Caco-2 (cell line): ENCODE data around the gene TMED1. TPM values are rescaled to one million over a fixed set of nuclear protein-coding genes. Genes with fewer than 3 reads are reported as not detected.

Source experiments
- BruUV-seq: library from RNA; stranded (reverse); fragments of 400-500 nt; replicated peaks from 2 replicates; lab custom pipeline; 2021; lab: Mats Ljungman, UMichigan
- CTCF ChIA-PET: fragments of 300-600 bp; sonication (Branson Sonifier 250); formaldehyde crosslinking; loops from one replicate; lab custom pipeline; 2022; ENCODE audit warnings: antibody characterized with exemption; lab: Charles Lee
- POLR2A ChIA-PET: fragments of 300-600 bp; sonication (Branson Sonifier 250); formaldehyde crosslinking; loops from one replicate; lab custom pipeline; 2022; ENCODE audit warnings: antibody characterized with exemption; lab: Charles Lee
- DNase-seq, 2 experiments: peaks; one replicate each; pipeline versions ENCODE4 v3.0.0 to v3.0.0-alpha.2; 2020 to 2022
- H3K27me3 ChIP-seq: replicated peaks from 2 replicates; pipeline ENCODE4 v1.6.0; 2011; ENCODE audit warnings: low read length; ENCODE audit not compliant: control insufficient read depth, insufficient read depth
- H3K36me3 ChIP-seq: 2 replicates; pipeline ENCODE4 v1.5.1; 2011; ENCODE audit warnings: low read length; ENCODE audit not compliant: control insufficient read depth, insufficient read depth
- H3K4me1 ChIP-seq: fragments of 250-450 bp; sonication (Bioruptor Pico); 2 replicates; pipeline ENCODE4 v1.5.1; 2020; ENCODE audit warnings: mild to moderate bottlenecking
- H3K4me3 ChIP-seq: 2 replicates; pipeline ENCODE4 v1.5.1; 2011; ENCODE audit warnings: low read depth, mild to moderate bottlenecking, control low read depth, low read length
- H3K9me3 ChIP-seq: fragments of 250-450 bp; sonication (Bioruptor Pico); 2 replicates; pipeline ENCODE4 v1.5.1; 2020; ENCODE audit warnings: mild to moderate bottlenecking, moderate library complexity
- H3K27ac Mint-ChIP-seq: one replicate; pipeline ENCODE4 v1.8.0; 2022; ENCODE audit warnings: mixed read lengths; ENCODE audit not compliant: unreplicated experiment
- H3K27me3 Mint-ChIP-seq: one replicate; pipeline ENCODE4 v1.8.0; 2022; ENCODE audit warnings: mixed read lengths; ENCODE audit not compliant: insufficient read depth, unreplicated experiment
- H3K36me3 Mint-ChIP-seq: one replicate; pipeline ENCODE4 v1.8.0; 2022; ENCODE audit warnings: mild to moderate bottlenecking, mixed read lengths; ENCODE audit not compliant: insufficient read depth, unreplicated experiment
- H3K4me1 Mint-ChIP-seq: one replicate; pipeline ENCODE4 v1.8.0; 2022; ENCODE audit warnings: low read depth, mixed read lengths; ENCODE audit not compliant: unreplicated experiment
- H3K4me3 Mint-ChIP-seq: one replicate; pipeline ENCODE4 v1.8.0; 2022; ENCODE audit warnings: mild to moderate bottlenecking, moderate library complexity, mixed read lengths; ENCODE audit not compliant: unreplicated experiment
- H3K9me3 Mint-ChIP-seq: one replicate; pipeline ENCODE4 v1.8.0; 2022; ENCODE audit warnings: mixed read lengths; ENCODE audit not compliant: unreplicated experiment
- CTCF ChIP-seq, 2 experiments: fragments of 200-600 bp in 1 of 2; IDR thresholded peaks; 1 replicate in 1 of 2; 2 replicates in 1 of 2; pipeline versions ENCODE4 v1.5.1 to v1.8.0; 2011 to 2022; ENCODE audit warnings: antibody characterized with exemption in 1 of 2, control low read depth in 1 of 2, inconsistent platforms in 1 of 2, low read depth in 1 of 2, low read length in 1 of 2, mild to moderate bottlenecking in 1 of 2, moderate library complexity in 1 of 2; ENCODE audit not compliant: insufficient read depth in 1 of 2, severe bottlenecking in 1 of 2, unreplicated experiment in 1 of 2
- intact Hi-C: fragments of 100-400 bp; cut with micrococcal nuclease; formaldehyde crosslinking; loops from one replicate; pipeline ENCODE4 v1.10.0; 2022; ENCODE audit not compliant: unreplicated experiment
- total RNA-seq: library from RNA; stranded (reverse); gene quantifications from 2 replicates; pipeline ENCODE4 v1.2.3, GENCODE V29; 2022

Gene TMED1
- total RNA-seq, 1 experiment from 2014 or later = 41.4 TPM

- Mint-ChIP-seq H3K27me3 (no peaks in the 10 kb centered on the region), H3K27ac (peak overlapping the region; percentile 45), H3K36me3 (peaks cover 74% of the 10 kb centered on the region), H3K4me3 (no peak overlapping the region), H3K4me1 (no peaks in the 10 kb centered on the region), H3K9me3 (no peaks in the 10 kb centered on the region)
- BruUV-seq = no TSS peak
- H3K4me1 ChIP-seq = 0 out of 2 replicates have a peak, but pooled peaks cover 4% of the 10 kb centered on the region
- no peak overlapping the region for H3K4me3 ChIP-seq
- CTCF ChIA-PET = no interaction called here
- no peak for DNase-seq
- TF ChIP-seq CTCF (IDR thresholded peaks at IDR 0.05; ENCODE audit: insufficient read depth in 1 of 2, low read depth in 1 of 2, low read length in 1 of 2, severe bottlenecking in 1 of 2, unreplicated experiment in 1 of 2) = no peak
- POLR2A ChIA-PET = no interaction called here
- no peaks in the 10 kb centered on the region for H3K9me3 ChIP-seq
- no peaks in the 10 kb centered on the region; the same call in 1 of the 2 replicates for H3K36me3 ChIP-seq
- no peaks in the 10 kb centered on the region for H3K27me3 ChIP-seq
- intact Hi-C loops = no loop called here
These were observed 5.6 kb downstream of the TMED1 start for GRCh38 chr19:10830370-10830769.

- ChIA-PET POLR2A (no interaction called here), CTCF (no interaction called here)
- no peak overlapping the region for H3K4me3 Mint-ChIP-seq
- peaks cover 74% of the 10 kb centered on the region for H3K36me3 Mint-ChIP-seq
- no peaks in the 10 kb centered on the region for H3K9me3 Mint-ChIP-seq
- intact Hi-C loops = no loop called here
- Histone ChIP-seq H3K4me1 (no peaks in the 10 kb centered on the region), H3K4me3 (no peak overlapping the region), H3K36me3 (no peaks in the 10 kb centered on the region; the same call in 1 of the 2 replicates), H3K9me3 (no peaks in the 10 kb centered on the region), H3K27me3 (no peaks in the 10 kb centered on the region)
- H3K4me1 Mint-ChIP-seq = no peaks in the 10 kb centered on the region
- no peak for TF ChIP-seq CTCF (IDR thresholded peaks at IDR 0.05; ENCODE audit: insufficient read depth in 1 of 2, low read depth in 1 of 2, low read length in 1 of 2, severe bottlenecking in 1 of 2, unreplicated experiment in 1 of 2)
- BruUV-seq = no TSS peak
- peak overlapping the region; percentile 45 for H3K27ac Mint-ChIP-seq
- DNase-seq = no peak
- no peaks in the 10 kb centered on the region for H3K27me3 Mint-ChIP-seq
These were observed 6.0 kb downstream of the TMED1 start for GRCh38 chr19:10829967-10830366.

GRCh38 chr19:10828981-10829821 lies 6.8 kb downstream of the TMED1 start:
- no peaks in the 10 kb centered on the region for H3K4me1 Mint-ChIP-seq
- no peaks in the 10 kb centered on the region for H3K4me1 ChIP-seq
- H3K9me3 ChIP-seq = no peaks in the 10 kb centered on the region
- DNase-seq = peak in 1 of 2 experiments; percentile 27
- CTCF ChIA-PET = interaction anchor here (0.6 to 1.0 kb wide), 2 partner anchors 35 to 209 kb away, joined by 3 read pairs; no protein-coding TSS in a partner anchor
- H3K27me3 ChIP-seq = no peaks in the 10 kb centered on the region
- H3K4me3 Mint-ChIP-seq = no peak overlapping the region
- H3K27me3 Mint-ChIP-seq = no peaks in the 10 kb centered on the region
- intact Hi-C loops = no loop called here
- peak overlapping the region; percentile 45 for H3K27ac Mint-ChIP-seq
- peaks cover 73% of the 10 kb centered on the region for H3K36me3 Mint-ChIP-seq
- peak in 1 of 2 experiments; percentile 10 for TF ChIP-seq CTCF (IDR thresholded peaks at IDR 0.05; ENCODE audit: insufficient read depth in 1 of 2, low read depth in 1 of 2, low read length in 1 of 2, severe bottlenecking in 1 of 2, unreplicated experiment in 1 of 2)
- no peaks in the 10 kb centered on the region; the same call in 1 of the 2 replicates for H3K36me3 ChIP-seq
- no peak overlapping the region for H3K4me3 ChIP-seq
- BruUV-seq = no TSS peak
- H3K9me3 Mint-ChIP-seq = no peaks in the 10 kb centered on the region
- POLR2A ChIA-PET = interaction anchor here (0.6 kb wide), 2 partner anchors 97 to 104 kb away, joined by 3 to 6 read pairs; no protein-coding TSS in a partner anchor
